Activated naive CD8-positive, alpha-beta T cell treated with anti-CD3 and anti-CD28 coated beads, Interleukin-2, amount 50 U/mL, for 24 hours (primary cell): ENCODE data around the gene IGFL1.
"Not testable (repeated sequence)": the region's sequence is repeated elsewhere in the genome, so short reads cannot be mapped to it uniquely, and the experiment has no call there.

Experiments used
- ATAC-seq: fragments of 150-1000 bp; cut with Tn5 transposase; one replicate; pipeline ENCODE4 v1.10.0; 2021
- DNase-seq: peaks from one replicate; pipeline ENCODE4 v3.0.0; 2021
- H3K27ac Mint-ChIP-seq: one replicate; pipeline ENCODE4 v1.8.0; 2021; ENCODE audit warnings: mild to moderate bottlenecking, mixed read lengths
- H3K27me3 Mint-ChIP-seq: one replicate; pipeline ENCODE4 v1.8.0; 2021; ENCODE audit warnings: mixed read lengths
- H3K36me3 Mint-ChIP-seq: one replicate; pipeline ENCODE4 v1.8.0; 2021; ENCODE audit warnings: low read depth, mixed read lengths
- H3K4me1 Mint-ChIP-seq: one replicate; pipeline ENCODE4 v1.8.0; 2021; ENCODE audit warnings: mixed read lengths
- H3K4me3 Mint-ChIP-seq: one replicate; pipeline ENCODE4 v1.8.0; 2021; ENCODE audit warnings: mild to moderate bottlenecking, moderate library complexity, mixed read lengths
- H3K9me3 Mint-ChIP-seq: one replicate; pipeline ENCODE4 v1.8.0; 2021; ENCODE audit warnings: mixed read lengths

The IGFL1 gene

DNA sequence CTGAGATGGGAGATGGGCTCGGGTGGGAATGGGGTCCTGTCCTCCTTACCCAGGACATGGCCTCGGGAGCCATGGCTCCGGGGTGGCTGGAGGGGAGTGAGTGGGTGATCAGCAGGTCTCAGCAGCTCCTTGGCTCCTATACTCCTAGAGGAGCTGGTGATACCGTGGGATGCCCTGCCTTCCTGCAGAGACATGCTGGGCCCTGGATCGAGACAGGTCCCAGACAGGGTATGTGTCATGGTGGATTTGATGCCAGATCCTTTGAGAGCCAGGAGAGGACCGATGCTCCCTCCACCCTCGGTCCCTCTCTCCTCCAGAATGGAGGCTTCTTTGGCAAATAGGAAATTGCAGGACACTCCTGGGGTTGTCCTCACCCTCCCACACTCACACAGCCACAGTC lies 32.0 kb downstream of the IGFL1 start:
- not testable (repeated sequence) for H3K4me3 Mint-ChIP-seq
- H3K27me3 Mint-ChIP-seq = peaks cover 74% of the 10 kb centered on the region

DNA sequence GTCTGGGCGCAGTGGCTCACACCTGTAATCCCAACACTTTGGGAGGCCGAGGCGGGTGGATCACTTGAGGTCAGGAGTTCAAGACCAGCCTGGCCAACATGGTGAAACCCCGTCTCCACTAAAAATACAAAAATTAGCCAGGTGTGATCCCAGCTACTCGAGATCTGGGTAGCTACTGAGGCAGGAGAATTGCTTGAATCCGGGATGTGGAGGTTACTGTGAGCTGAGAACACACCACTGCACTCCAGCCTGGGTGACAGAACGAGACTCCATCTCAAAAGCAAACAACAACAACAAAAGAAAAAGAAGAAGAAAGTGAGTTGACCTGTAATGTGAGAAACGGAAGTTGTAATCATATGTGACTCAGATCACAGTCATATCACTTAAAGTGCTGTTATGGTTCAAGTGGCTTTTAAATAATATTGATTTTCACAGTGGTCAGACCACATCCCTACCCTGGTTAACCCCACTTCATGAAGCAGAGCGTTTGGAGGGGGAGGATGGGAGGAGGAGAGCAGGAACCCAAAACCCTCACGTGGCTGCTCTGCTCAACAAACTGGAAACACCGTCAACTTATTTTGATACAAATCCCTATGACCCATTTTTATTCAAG lies 33.2 kb downstream of the IGFL1 start:
- H3K4me3 Mint-ChIP-seq = peak overlapping the region; percentile 51
- peak; percentile 70 for DNase-seq
- H3K9me3 Mint-ChIP-seq = not testable (repeated sequence)

More for the DNA sequence above, 32.0 kb downstream of the IGFL1 start:
- not testable (repeated sequence) for H3K36me3 Mint-ChIP-seq, H3K27ac Mint-ChIP-seq, ATAC-seq, DNase-seq, H3K9me3 Mint-ChIP-seq
- peaks cover 16% of the 10 kb centered on the region for H3K4me1 Mint-ChIP-seq

DNA sequence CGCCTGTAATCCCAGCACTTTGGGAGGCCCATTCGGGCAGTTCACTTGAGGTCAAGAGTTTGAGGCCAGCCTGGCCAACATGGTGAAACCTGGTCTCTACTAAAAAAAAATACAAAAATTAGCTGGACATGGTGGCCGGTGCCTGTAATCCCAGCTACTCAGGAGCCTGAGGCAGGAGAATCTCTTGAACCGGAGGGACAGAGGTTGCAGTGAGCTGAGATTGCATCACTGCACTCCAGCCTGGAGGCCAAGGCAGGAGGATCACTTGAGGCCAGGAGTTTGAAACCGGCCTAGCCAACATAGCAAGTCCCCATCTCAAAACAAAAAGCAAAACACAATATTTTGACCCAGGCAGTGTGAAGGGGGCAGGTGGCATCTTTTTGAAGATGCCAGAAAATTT lies 35.3 kb downstream of the IGFL1 start:
- H3K27me3 Mint-ChIP-seq = peaks cover 74% of the 10 kb centered on the region
- not testable (repeated sequence) for H3K36me3 Mint-ChIP-seq, DNase-seq, H3K4me3 Mint-ChIP-seq, H3K9me3 Mint-ChIP-seq, ATAC-seq
- peaks cover 18% of the 10 kb centered on the region for H3K4me1 Mint-ChIP-seq
- H3K27ac Mint-ChIP-seq = peak overlapping the region; percentile 11

More for the DNA sequence above, 33.2 kb downstream of the IGFL1 start:
- H3K27ac Mint-ChIP-seq = peak overlapping the region; percentile 83
- H3K27me3 Mint-ChIP-seq = peaks cover 75% of the 10 kb centered on the region
- peak; percentile 86 for ATAC-seq
- not testable (repeated sequence) for H3K36me3 Mint-ChIP-seq
- H3K4me1 Mint-ChIP-seq = peaks cover 16% of the 10 kb centered on the region

DNA sequence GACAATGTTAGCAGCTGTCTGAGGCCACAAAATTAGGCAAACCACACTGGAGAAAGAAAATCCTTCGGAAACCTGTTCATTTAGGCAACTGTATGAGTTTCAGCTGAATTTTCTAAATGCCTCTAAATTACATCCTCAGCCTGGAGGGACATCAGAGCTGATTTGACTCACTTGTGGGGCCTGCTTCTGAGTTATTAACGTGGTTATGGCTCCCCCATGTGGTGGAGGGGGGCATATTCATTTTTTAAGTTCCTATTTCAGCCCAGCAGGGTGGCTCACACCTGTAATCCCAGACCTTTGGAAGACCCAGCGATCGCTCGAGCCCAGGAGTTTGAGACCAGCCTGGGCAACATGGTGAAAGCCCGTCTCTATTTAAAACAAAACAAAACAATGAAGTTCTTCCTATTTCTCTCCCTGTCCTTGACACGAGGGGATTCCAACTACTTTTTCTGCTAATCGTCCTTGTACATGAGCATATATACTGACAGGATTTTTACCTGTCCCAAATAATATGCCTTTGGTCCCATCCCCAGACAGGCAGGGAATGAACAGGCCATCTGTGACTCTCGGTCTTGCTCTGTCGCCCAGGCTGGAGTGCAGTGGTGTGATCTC lies 35.8 kb downstream of the IGFL1 start:
- Mint-ChIP-seq H3K4me3 (no peak overlapping the region), H3K36me3 (peaks cover 2% of the 10 kb centered on the region), H3K27me3 (peaks cover 75% of the 10 kb centered on the region), H3K9me3 (no peaks in the 10 kb centered on the region), H3K27ac (peak overlapping the region; percentile 11), H3K4me1 (peaks cover 18% of the 10 kb centered on the region)
- ATAC-seq (peak; percentile 66), DNase-seq (peak; percentile 72)

DNA sequence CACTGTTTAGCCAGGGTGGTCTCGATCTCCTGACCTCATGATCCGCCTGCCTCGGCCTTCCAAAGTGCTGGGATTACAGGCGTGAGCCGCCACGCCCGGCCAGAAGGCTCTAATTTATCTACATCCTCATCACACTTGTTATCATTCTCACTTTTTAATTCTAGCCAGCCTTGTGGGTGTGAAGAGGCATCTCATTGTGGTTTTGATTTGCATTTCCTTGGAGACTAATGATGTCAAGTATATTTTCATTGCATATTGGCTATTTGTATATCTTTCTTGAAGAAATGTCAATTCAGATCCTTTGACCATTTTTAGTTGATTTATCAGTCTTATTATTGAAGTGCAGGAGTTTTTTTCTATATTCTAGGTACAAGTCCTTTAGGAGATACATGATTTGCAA lies 39.6 kb downstream of the IGFL1 start:
- ATAC-seq (no peak), DNase-seq (no peak)
- Mint-ChIP-seq H3K27me3 (peaks cover 73% of the 10 kb centered on the region), H3K36me3 (no peaks in the 10 kb centered on the region), H3K9me3 (no peaks in the 10 kb centered on the region), H3K4me3 (no peak overlapping the region), H3K27ac (no peak overlapping the region), H3K4me1 (peaks cover 19% of the 10 kb centered on the region)

DNA sequence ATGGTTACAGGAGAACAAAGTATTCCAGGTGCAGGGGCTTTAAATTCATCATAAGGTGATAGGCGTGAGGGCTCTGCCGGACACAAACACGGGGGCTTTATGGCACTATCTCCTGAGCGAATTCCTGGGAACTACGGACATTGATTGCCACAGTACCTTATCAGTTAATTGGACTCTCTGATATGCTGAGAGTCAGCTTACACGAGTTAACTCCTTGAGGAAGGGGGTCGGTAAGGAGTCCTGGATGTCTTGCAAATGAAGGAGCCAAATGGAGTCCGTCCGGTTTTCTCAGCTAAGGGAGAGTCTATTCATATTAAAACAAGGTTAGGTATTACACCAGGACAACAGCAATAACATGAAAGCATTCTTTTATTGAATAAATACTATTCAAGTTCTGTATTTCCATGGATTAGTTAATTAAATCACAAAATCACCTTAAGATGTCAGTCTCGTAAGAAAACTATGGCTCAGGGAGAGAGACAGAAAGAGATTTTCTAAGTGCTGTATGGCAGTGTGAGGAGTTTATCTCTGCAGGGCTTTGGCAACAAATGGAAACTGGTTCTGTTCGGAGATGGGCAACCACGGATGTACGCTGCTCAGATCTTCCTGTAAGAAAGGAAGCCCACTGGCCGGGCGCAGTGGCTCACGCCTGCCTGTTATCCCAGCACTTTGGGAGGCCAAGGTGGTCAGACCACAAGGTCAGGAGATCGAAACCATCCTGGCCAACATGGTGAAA lies 41.1 kb downstream of the IGFL1 start:
- H3K9me3 Mint-ChIP-seq = no peaks in the 10 kb centered on the region
- H3K27ac Mint-ChIP-seq = no peak overlapping the region
- H3K36me3 Mint-ChIP-seq = no peaks in the 10 kb centered on the region
- no peak for ATAC-seq
- peaks cover 19% of the 10 kb centered on the region for H3K4me1 Mint-ChIP-seq
- no peak for DNase-seq
- H3K4me3 Mint-ChIP-seq = no peak overlapping the region
- H3K27me3 Mint-ChIP-seq = peaks cover 60% of the 10 kb centered on the region

DNA sequence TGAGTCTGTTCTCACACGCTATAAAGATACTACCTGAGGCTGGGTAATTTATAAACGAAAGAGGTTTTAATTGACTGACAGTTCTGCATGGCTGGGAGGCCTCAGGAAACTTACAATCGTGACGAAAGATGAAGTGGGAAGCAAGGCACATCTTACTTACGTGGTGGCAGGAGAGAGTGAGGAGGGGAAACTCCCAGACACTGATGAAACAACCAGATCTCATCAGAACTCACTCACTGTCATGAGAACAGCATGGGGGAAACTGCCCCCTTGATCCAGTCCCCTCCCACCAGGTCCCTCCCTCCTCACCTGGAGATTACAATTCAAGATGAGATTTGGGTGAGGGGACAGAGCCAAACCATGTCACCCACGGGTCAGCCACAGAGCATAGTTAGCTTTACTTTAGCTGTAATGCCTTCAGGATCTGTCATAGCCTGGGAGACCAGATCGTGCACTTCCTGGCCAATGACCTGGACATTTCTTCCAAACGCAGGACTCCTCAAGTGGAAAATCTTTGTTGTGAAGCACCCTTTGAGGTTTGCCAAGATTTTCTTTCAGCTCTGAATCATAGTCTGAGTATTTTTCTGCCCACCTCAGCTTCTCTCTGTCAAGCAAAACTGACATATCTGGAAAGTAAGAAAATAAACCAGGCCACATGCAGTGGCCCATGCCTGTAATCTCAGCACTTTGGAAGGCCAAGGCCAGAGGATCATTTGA lies 42.1 kb downstream of the IGFL1 start:
- DNase-seq = peak; percentile 15
- ATAC-seq = peak; percentile 87

DNA sequence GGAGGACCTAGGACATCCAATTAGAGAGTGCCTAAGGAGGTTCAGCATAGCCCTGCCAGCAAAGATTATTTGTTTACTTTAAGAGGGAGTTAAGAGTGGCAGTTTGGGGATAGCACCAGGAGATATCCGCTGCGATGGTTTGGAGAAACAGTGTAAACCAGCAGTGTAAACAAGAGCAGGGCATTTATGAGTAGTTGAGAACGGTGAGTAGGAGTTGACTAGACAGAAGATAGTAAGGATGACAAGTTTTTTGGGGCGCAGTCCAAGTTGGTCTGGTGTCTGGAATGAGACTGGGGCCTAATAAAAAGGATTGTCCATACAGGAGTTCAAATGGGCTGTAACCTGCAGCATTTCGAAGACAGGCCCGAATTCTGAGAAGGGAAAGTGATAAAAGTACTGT lies 44.4 kb downstream of the IGFL1 start:
- H3K9me3 Mint-ChIP-seq = not testable (repeated sequence)

More for the DNA sequence above, 42.1 kb downstream of the IGFL1 start:
- peak overlapping the region; percentile 29 for H3K27ac Mint-ChIP-seq
- H3K4me1 Mint-ChIP-seq = peaks cover 19% of the 10 kb centered on the region
- no peaks in the 10 kb centered on the region for H3K36me3 Mint-ChIP-seq
- H3K27me3 Mint-ChIP-seq = peaks cover 56% of the 10 kb centered on the region
- H3K4me3 Mint-ChIP-seq = no peak overlapping the region
- no peaks in the 10 kb centered on the region for H3K9me3 Mint-ChIP-seq

DNA sequence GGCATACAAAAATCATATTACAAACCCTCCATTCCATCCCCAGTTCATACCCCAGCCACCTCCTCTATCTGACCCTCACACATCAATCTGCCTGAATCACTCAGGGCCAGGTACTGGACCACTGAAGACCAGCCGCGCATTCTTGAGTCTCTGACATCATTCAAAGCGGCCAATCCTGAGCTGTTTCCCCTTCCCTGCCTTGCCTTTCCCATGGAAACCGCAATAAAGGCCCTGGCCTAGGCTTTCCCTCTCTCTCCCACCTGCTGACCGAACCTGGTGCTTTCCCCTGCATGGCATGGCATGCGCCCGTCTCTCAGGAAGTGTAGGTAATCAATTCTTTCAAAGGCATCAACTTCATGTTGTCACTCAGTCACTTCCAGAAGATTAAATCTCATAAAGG lies 49.6 kb downstream of the IGFL1 start:
- H3K9me3 Mint-ChIP-seq = no peaks in the 10 kb centered on the region
- H3K36me3 Mint-ChIP-seq = no peaks in the 10 kb centered on the region
- H3K4me1 Mint-ChIP-seq = no peaks in the 10 kb centered on the region
- DNase-seq (no peak), ATAC-seq (no peak)
- no peak overlapping the region for H3K27ac Mint-ChIP-seq
- H3K27me3 Mint-ChIP-seq = peaks cover 27% of the 10 kb centered on the region
- H3K4me3 Mint-ChIP-seq = no peak overlapping the region

More for the DNA sequence above, 44.4 kb downstream of the IGFL1 start:
- ATAC-seq, H3K36me3 Mint-ChIP-seq, H3K4me3 Mint-ChIP-seq, DNase-seq, H3K27ac Mint-ChIP-seq: not testable (repeated sequence)
- H3K4me1 Mint-ChIP-seq = peaks cover 18% of the 10 kb centered on the region
- peaks cover 55% of the 10 kb centered on the region for H3K27me3 Mint-ChIP-seq
